Duodenal mucosa (tissue), 2 donors: ENCODE data around the gene ENTHD1.

ENCODE experiments used
- H3K27ac ChIP-seq: one replicate; pipeline ENCODE4 v1.7.0; 2013; ENCODE audit warnings: low read depth, low read length
- H3K27me3 ChIP-seq, 2 donors: one replicate each; pipeline ENCODE4 v1.7.0; 2013; ENCODE audit warnings: low read length in 2 of 2, control low read depth in 1 of 2; ENCODE audit not compliant: insufficient read depth in 2 of 2, control insufficient read depth in 1 of 2
- H3K36me3 ChIP-seq, 2 donors: one replicate each; pipeline ENCODE4 v1.7.0; 2013; ENCODE audit warnings: low read length in 2 of 2, control low read depth in 1 of 2; ENCODE audit not compliant: insufficient read depth in 2 of 2, control insufficient read depth in 1 of 2
- H3K4me1 ChIP-seq, 2 donors: one replicate each; pipeline ENCODE4 v1.7.0; 2013; ENCODE audit warnings: low read length in 2 of 2, control low read depth in 1 of 2; ENCODE audit not compliant: insufficient read depth in 2 of 2, control insufficient read depth in 1 of 2
- H3K4me3 ChIP-seq, 2 donors: one replicate each; pipeline ENCODE4 v1.7.0; 2013; ENCODE audit warnings: low read length in 2 of 2, low read depth in 1 of 2
- H3K9ac ChIP-seq, 2 donors: one replicate each; pipeline ENCODE4 v1.7.0; 2013; ENCODE audit warnings: low read length in 2 of 2, low read depth in 1 of 2
- H3K9me3 ChIP-seq, 2 donors: one replicate each; pipeline ENCODE4 v1.7.0; 2013; ENCODE audit warnings: low read length in 2 of 2, control low read depth in 1 of 2; ENCODE audit not compliant: control insufficient read depth in 1 of 2

Gene ENTHD1

GRCh38 chr22:39703091-39703490, 190.5 kb downstream of the ENTHD1 start:
- no peaks in the 10 kb centered on the region for H3K27me3 ChIP-seq
- H3K4me1 ChIP-seq = no peaks in the 10 kb centered on the region
- H3K9me3 ChIP-seq = no peaks in the 10 kb centered on the region
- H3K27ac ChIP-seq = no peak overlapping the region
- H3K9ac ChIP-seq = no peak overlapping the region
- H3K36me3 ChIP-seq = no peaks in the 10 kb centered on the region
- H3K4me3 ChIP-seq = no peak overlapping the region

- Histone ChIP-seq H3K27ac (no peak overlapping the region), H3K9me3 (no peaks in the 10 kb centered on the region), H3K36me3 (no peaks in the 10 kb centered on the region), H3K4me1 (no peaks in the 10 kb centered on the region), H3K27me3 (no peaks in the 10 kb centered on the region), H3K9ac (no peak overlapping the region), H3K4me3 (no peak overlapping the region)
Observed at GRCh38 chr22:39700565-39700964, 193.0 kb downstream of the ENTHD1 start.

GRCh38 chr22:39699631-39700360, 193.8 kb downstream of the ENTHD1 start:
- H3K27me3 ChIP-seq = no peaks in the 10 kb centered on the region
- no peaks in the 10 kb centered on the region for H3K4me1 ChIP-seq
- no peaks in the 10 kb centered on the region for H3K9me3 ChIP-seq
- H3K4me3 ChIP-seq = no peak overlapping the region
- H3K27ac ChIP-seq = no peak overlapping the region
- H3K9ac ChIP-seq = no peak overlapping the region
- H3K36me3 ChIP-seq = no peaks in the 10 kb centered on the region

- Histone ChIP-seq H3K36me3 (no peaks in the 10 kb centered on the region), H3K4me1 (no peaks in the 10 kb centered on the region), H3K9ac (no peak overlapping the region), H3K9me3 (no peaks in the 10 kb centered on the region), H3K27me3 (peaks cover 0 to 2% of the 10 kb centered on the region in 2 donors), H3K27ac (no peak overlapping the region), H3K4me3 (no peak overlapping the region)
Observed at GRCh38 chr22:39697790-39698430, 195.7 kb downstream of the ENTHD1 start.

GRCh38 chr22:39693943-39694500, 199.5 kb downstream of the ENTHD1 start:
- H3K9ac ChIP-seq = no peak overlapping the region
- H3K9me3 ChIP-seq = no peaks in the 10 kb centered on the region
- H3K4me3 ChIP-seq = no peak overlapping the region
- no peak overlapping the region for H3K27ac ChIP-seq
- no peaks in the 10 kb centered on the region for H3K36me3 ChIP-seq
- peaks cover 12 to 18% of the 10 kb centered on the region in 2 donors for H3K27me3 ChIP-seq
- no peaks in the 10 kb centered on the region for H3K4me1 ChIP-seq
